H9 (cell line): ENCODE measurements around the gene JPH2. TPM values are rescaled to one million over a fixed set of nuclear protein-coding genes. Genes with fewer than 3 reads are reported as not detected.

Experiments used
- DNase-seq: peaks from one replicate; pipeline ENCODE4 v3.0.0-alpha.2; 2017
- H2AFZ ChIP-seq: one replicate; pipeline ENCODE4 v1.6.1; 2013; ENCODE audit warnings: mild to moderate bottlenecking, low read length, control low read depth, moderate library complexity
- H2AK5ac ChIP-seq: 2 replicates; pipeline ENCODE4 v1.6.1; 2013; ENCODE audit warnings: low read length, control low read depth, mixed read lengths; ENCODE audit not compliant: insufficient read length
- H2BK120ac ChIP-seq: one replicate; pipeline ENCODE4 v1.6.1; 2013; ENCODE audit warnings: low read depth, mild to moderate bottlenecking, low read length, control low read depth, inconsistent platforms; ENCODE audit not compliant: poor library complexity, severe bottlenecking
- H2BK12ac ChIP-seq: 2 replicates; pipeline ENCODE4 v1.6.1; 2013; ENCODE audit warnings: low read length, control low read depth, mixed read lengths, low read depth; ENCODE audit not compliant: insufficient read length
- H2BK15ac ChIP-seq: 2 replicates; pipeline ENCODE4 v1.6.1; 2013; ENCODE audit warnings: low read depth, low read length, control low read depth
- H2BK20ac ChIP-seq: one replicate; pipeline ENCODE4 v1.6.1; 2013; ENCODE audit warnings: low read depth, mild to moderate bottlenecking, low read length, control low read depth, inconsistent platforms; ENCODE audit not compliant: poor library complexity, severe bottlenecking
- H2BK5ac ChIP-seq: 2 replicates; pipeline ENCODE4 v1.6.1; 2013; ENCODE audit warnings: low read length, control low read depth, mixed read lengths; ENCODE audit not compliant: insufficient read length
- H3K14ac ChIP-seq: 2 replicates; pipeline ENCODE4 v1.6.1; 2013; ENCODE audit warnings: low read length, control low read depth; ENCODE audit not compliant: insufficient read depth
- H3K18ac ChIP-seq: 2 replicates; pipeline ENCODE4 v1.6.1; 2013; ENCODE audit warnings: low read depth, mild to moderate bottlenecking, mixed read lengths, low read length, control low read depth; ENCODE audit not compliant: insufficient read length
- H3K23ac ChIP-seq: 2 replicates; pipeline ENCODE4 v1.6.1; 2013; ENCODE audit warnings: low read length, control low read depth, mixed read lengths, low read depth; ENCODE audit not compliant: insufficient read length
- H3K23me2 ChIP-seq: 2 replicates; pipeline ENCODE4 v1.6.1; 2013; ENCODE audit warnings: low read depth, mild to moderate bottlenecking, mixed read lengths, low read length, control low read depth; ENCODE audit not compliant: insufficient read length, poor library complexity, severe bottlenecking
- H3K27ac ChIP-seq: 2 replicates; pipeline ENCODE4 v1.5.1; 2013; ENCODE audit warnings: low read length, control low read depth, mixed read lengths, low read depth; ENCODE audit not compliant: insufficient read length
- H3K27me3 ChIP-seq: 2 replicates; pipeline ENCODE4 v1.6.1; 2013; ENCODE audit warnings: low read length, control low read depth, inconsistent platforms; ENCODE audit not compliant: insufficient read depth
- H3K4ac ChIP-seq: 2 replicates; pipeline ENCODE4 v1.6.1; 2013; ENCODE audit warnings: low read depth, mild to moderate bottlenecking, control low read depth, inconsistent platforms, low read length, moderate library complexity
- H3K4me1 ChIP-seq: 2 replicates; pipeline ENCODE4 v1.6.1; 2013; ENCODE audit warnings: low read length, control low read depth, inconsistent platforms; ENCODE audit not compliant: insufficient read depth
- H3K4me2 ChIP-seq: 2 replicates; pipeline ENCODE4 v1.6.1; 2013; ENCODE audit warnings: low read length, control low read depth, mixed read lengths; ENCODE audit not compliant: insufficient read length, insufficient read depth
- H3K56ac ChIP-seq: 2 replicates; pipeline ENCODE4 v1.6.1; 2013; ENCODE audit warnings: low read depth, mild to moderate bottlenecking, mixed read lengths, low read length, control low read depth; ENCODE audit not compliant: insufficient read length
- H3K79me1 ChIP-seq: 2 replicates; pipeline ENCODE4 v1.6.1; 2013; ENCODE audit warnings: low read depth, mild to moderate bottlenecking, moderate library complexity, low read length, control low read depth, inconsistent platforms; ENCODE audit not compliant: insufficient read depth, poor library complexity, severe bottlenecking
- H3K79me2 ChIP-seq: 2 replicates; pipeline ENCODE4 v1.6.1; 2013; ENCODE audit warnings: low read length, control low read depth, inconsistent platforms; ENCODE audit not compliant: insufficient read depth
- H3K9ac ChIP-seq: 2 replicates; pipeline ENCODE4 v1.6.1; 2013; ENCODE audit warnings: low read length, control low read depth, mixed read lengths; ENCODE audit not compliant: insufficient read length; ENCODE audit errors: extremely low read depth
- H3K9me3 ChIP-seq: one replicate; pipeline ENCODE4 v1.6.1; 2013; ENCODE audit warnings: low read depth, low read length, inconsistent platforms; ENCODE audit not compliant: control insufficient read depth
- H3T11ph ChIP-seq: one replicate; pipeline ENCODE4 v1.6.1; 2013; ENCODE audit warnings: mild to moderate bottlenecking, low read length, control low read depth, inconsistent platforms
- H4K20me1 ChIP-seq: one replicate; pipeline ENCODE4 v1.6.1; 2013; ENCODE audit not compliant: control insufficient read depth, insufficient read length, insufficient read depth
- H4K5ac ChIP-seq: 2 replicates; pipeline ENCODE4 v1.6.1; 2013; ENCODE audit warnings: low read depth, mild to moderate bottlenecking, mixed read lengths, low read length, control low read depth; ENCODE audit not compliant: insufficient read length
- H4K8ac ChIP-seq: replicated peaks from 2 replicates; pipeline ENCODE4 v1.6.1; 2013; ENCODE audit warnings: low read length, control low read depth, mixed read lengths, low read depth; ENCODE audit not compliant: insufficient read length
- H4K91ac ChIP-seq: 2 replicates; pipeline ENCODE4 v1.6.1; 2013; ENCODE audit warnings: low read depth, mild to moderate bottlenecking, moderate library complexity, mixed read lengths, low read length, control low read depth; ENCODE audit not compliant: insufficient read length
- H3K27ac Mint-ChIP-seq, 3 experiments: 2 replicates in 2 of 3; 3 replicates in 1 of 3; pipeline ENCODE4 v1.8.0; 2020 to 2021; ENCODE audit warnings: mixed read lengths in 3 of 3, mild to moderate bottlenecking in 1 of 3, moderate library complexity in 1 of 3
- H3K27me3 Mint-ChIP-seq: 2 replicates; pipeline ENCODE4 v1.8.0; 2021; ENCODE audit warnings: low read depth, mild to moderate bottlenecking, moderate library complexity, mixed read lengths
- H3K36me3 Mint-ChIP-seq, 3 experiments: 2 replicates in 2 of 3; 3 replicates in 1 of 3; pipeline ENCODE4 v1.8.0; 2020 to 2021; ENCODE audit warnings: low read depth in 3 of 3, mixed read lengths in 3 of 3; ENCODE audit not compliant: insufficient read depth in 1 of 3
- H3K4me1 Mint-ChIP-seq, 2 experiments: 2 replicates each; pipeline ENCODE4 v1.8.0; 2020; ENCODE audit warnings: mixed read lengths in 2 of 2
- H3K4me3 Mint-ChIP-seq, 2 experiments: 2 replicates in 1 of 2; 3 replicates in 1 of 2; pipeline ENCODE4 v1.8.0; 2020 to 2021; ENCODE audit warnings: mild to moderate bottlenecking in 2 of 2, mixed read lengths in 2 of 2, moderate library complexity in 1 of 2
- H3K9me3 Mint-ChIP-seq, 2 experiments: 2 replicates in 1 of 2; 3 replicates in 1 of 2; pipeline ENCODE4 v1.8.0; 2020; ENCODE audit warnings: mild to moderate bottlenecking in 2 of 2, mixed read lengths in 2 of 2, moderate library complexity in 1 of 2
- WGBS: extraction: QIAGEN DNeasy Blood & Tissue Kit; methylation state at CpG from one replicate; pipeline ENCODE4 v1.1.7; 2013; ENCODE audit warnings: missing lambda C conversion rate, low lambda C conversion rate, mixed read lengths; ENCODE audit not compliant: insufficient read length; ENCODE audit errors: extremely low coverage; 5-methylcytosine and 5-hydroxymethylcytosine counted together
- total RNA-seq: library from RNA; stranded (reverse); gene quantifications from 2 replicates; pipeline ENCODE4 v1.2.1, GENCODE V29; 2021
- TF ChIP-seq, protein P1 (sequence below): fragments of 200-600 bp; sonication (generic); conservative IDR thresholded peaks from 3 replicates; pipeline ENCODE4 v1.8.0; 2021; ENCODE audit warnings: antibody characterized with exemption, mild to moderate bottlenecking

Gene JPH2
- total RNA-seq, 1 experiment from 2014 or later, result 0.31 TPM

GRCh38 chr20:44065401-44066340 lies 121.3 kb downstream of the JPH2 start:
- DNase-seq, result no peak
- Mint-ChIP-seq H3K4me3 (no peak overlapping the region), H3K4me1 (peaks cover 7 to 12% of the 10 kb centered on the region in 2 experiments; a peak in 2 of 4 replicates), H3K27me3 (no peaks in the 10 kb centered on the region), H3K27ac (no peak overlapping the region), H3K36me3 (no peaks in the 10 kb centered on the region), H3K9me3 (no peaks in the 10 kb centered on the region; a peak in 1 of 5 replicates)
- Histone ChIP-seq H3K23me2 (no peaks in the 10 kb centered on the region), H3K27me3 (no peaks in the 10 kb centered on the region), H3K27ac (no peak overlapping the region), H3K23ac (no peak overlapping the region), H3K79me2 (no peaks in the 10 kb centered on the region), H3K14ac (no peak overlapping the region; the same call in 1 of the 2 replicates), H3K79me1 (no peaks in the 10 kb centered on the region), H3K56ac (no peak overlapping the region), H4K20me1 (no peaks in the 10 kb centered on the region), H3K4ac (no peak overlapping the region), H4K91ac (no peak overlapping the region), H3K9me3 (no peaks in the 10 kb centered on the region), H2BK20ac (no peak overlapping the region), H4K5ac (no peak overlapping the region), H3K9ac (no peak overlapping the region), H3T11ph (no peak overlapping the region), H2AFZ (no peak overlapping the region), H3K4me1 (no peaks in the 10 kb centered on the region; the same call in 1 of the 2 replicates), H2BK15ac (no peak overlapping the region), H3K18ac (no peak overlapping the region), H2BK120ac (no peak overlapping the region), H2AK5ac (no peak overlapping the region), H2BK12ac (no peak overlapping the region), H2BK5ac (no peak overlapping the region), H3K4me2 (no peak overlapping the region), H4K8ac (no peak overlapping the region)
- TF ChIP-seq, protein P1, sequence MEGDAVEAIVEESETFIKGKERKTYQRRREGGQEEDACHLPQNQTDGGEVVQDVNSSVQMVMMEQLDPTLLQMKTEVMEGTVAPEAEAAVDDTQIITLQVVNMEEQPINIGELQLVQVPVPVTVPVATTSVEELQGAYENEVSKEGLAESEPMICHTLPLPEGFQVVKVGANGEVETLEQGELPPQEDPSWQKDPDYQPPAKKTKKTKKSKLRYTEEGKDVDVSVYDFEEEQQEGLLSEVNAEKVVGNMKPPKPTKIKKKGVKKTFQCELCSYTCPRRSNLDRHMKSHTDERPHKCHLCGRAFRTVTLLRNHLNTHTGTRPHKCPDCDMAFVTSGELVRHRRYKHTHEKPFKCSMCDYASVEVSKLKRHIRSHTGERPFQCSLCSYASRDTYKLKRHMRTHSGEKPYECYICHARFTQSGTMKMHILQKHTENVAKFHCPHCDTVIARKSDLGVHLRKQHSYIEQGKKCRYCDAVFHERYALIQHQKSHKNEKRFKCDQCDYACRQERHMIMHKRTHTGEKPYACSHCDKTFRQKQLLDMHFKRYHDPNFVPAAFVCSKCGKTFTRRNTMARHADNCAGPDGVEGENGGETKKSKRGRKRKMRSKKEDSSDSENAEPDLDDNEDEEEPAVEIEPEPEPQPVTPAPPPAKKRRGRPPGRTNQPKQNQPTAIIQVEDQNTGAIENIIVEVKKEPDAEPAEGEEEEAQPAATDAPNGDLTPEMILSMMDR, result no peak
- no CpG with 5 or more reads among the region's 20 CpGs for WGBS
